22Rv1 (cell line): ENCODE data around the gene SNTB2.
"Not testable (repeated sequence)": the region's sequence is repeated elsewhere in the genome, so short reads cannot be mapped to it uniquely, and the experiment has no call there.

Source experiments
- H3K27ac ChIP-seq: fragments of 450-650 bp; 2 replicates; pipeline ENCODE4 v1.5.1; 2017
- CTCF ChIP-seq: fragments of 450-650 bp; IDR thresholded peaks from 2 replicates; pipeline ENCODE4 v1.5.1; 2017; ENCODE audit warnings: mild to moderate bottlenecking
- ZFX ChIP-seq: fragments of 450-650 bp; IDR thresholded peaks from 2 replicates; pipeline ENCODE4 v1.6.1; 2017; ENCODE audit warnings: antibody characterized with exemption, borderline replicate concordance

Gene SNTB2

GRCh38 chr16:69286941-69287713 is 100.2 kb downstream of the SNTB2 start:
- H3K27ac ChIP-seq, result no peak overlapping the region
- TF ChIP-seq CTCF (peak; percentile 86), ZFX (no peak)

DNA sequence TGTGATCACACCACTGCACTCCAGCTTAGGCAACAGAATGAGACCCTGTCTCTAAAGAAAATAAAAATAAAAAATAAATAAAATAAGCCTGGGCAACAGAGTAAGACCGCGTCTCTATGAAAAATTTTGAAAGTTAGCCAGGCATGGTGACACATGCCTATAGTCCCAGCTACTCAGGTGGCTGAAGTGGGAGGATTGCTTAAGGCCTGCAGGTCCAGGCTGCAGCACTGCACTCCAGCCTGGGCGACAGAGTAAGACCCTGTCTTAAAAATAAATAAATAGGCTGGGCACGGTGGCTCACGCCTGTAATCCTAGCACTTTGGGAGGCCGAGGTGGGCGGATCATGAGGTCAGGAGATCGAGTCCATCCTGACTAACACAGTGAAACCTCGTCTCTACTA is 104.7 kb downstream of the SNTB2 start:
- H3K27ac ChIP-seq, result not testable (repeated sequence)

DNA sequence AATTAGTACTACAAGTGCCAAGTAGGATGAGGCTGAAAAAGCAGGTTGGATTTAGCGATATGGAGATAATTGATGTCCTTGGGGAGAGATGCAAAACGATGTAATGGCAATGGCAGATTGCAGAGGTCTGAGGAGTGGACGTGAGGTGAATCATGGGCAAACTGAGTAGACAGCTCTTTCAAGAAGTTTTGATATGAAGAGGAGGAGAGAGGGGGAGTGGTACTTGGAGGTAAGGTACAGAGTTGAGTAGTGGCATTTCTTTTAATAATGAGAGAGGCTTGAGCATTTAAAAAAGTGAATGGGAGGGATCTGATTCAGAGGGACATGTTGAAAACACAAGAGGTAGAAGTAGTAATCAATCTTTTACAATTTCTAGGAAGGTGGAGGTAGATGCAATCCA is 106.4 kb downstream of the SNTB2 start:
- TF ChIP-seq CTCF, result no peak
- no peak for TF ChIP-seq ZFX

GRCh38 chr16:69294051-69294450 is 107.1 kb downstream of the SNTB2 start:
- no peak overlapping the region for H3K27ac ChIP-seq
- no peak for TF ChIP-seq ZFX
- no peak for TF ChIP-seq CTCF

More for the DNA sequence above, 106.4 kb downstream of the SNTB2 start:
- no peak overlapping the region for H3K27ac ChIP-seq

- H3K27ac ChIP-seq, result not testable (repeated sequence)
Measured at GRCh38 chr16:69296771-69297170, 109.8 kb downstream of the SNTB2 start.

DNA sequence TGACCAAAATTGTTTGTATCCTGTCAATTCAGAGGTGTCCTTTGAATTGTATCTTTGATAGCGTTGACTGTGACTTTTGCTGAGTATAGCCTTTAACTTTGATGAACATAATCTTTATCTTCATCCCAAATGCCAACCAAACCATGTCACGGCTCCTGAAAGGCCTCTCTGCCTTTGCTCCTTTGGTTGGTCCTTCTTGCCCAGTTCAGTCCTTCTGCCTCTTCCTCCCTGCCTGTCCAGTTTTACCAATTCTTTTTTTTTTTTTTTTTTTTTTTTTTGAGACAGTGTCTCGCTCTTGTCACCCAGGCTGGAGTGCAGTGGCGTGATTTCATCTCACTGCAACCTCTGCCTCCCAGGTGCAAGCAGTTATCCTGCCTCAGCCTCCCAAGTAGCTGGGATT is 111.3 kb downstream of the SNTB2 start:
- H3K27ac ChIP-seq, result no peak overlapping the region
- no peak for TF ChIP-seq ZFX
- no peak for TF ChIP-seq CTCF

- TF ChIP-seq ZFX (no peak), CTCF (no peak)
- H3K27ac ChIP-seq, result no peak overlapping the region
Measured at GRCh38 chr16:69301187-69301586, 114.2 kb downstream of the SNTB2 start.

DNA sequence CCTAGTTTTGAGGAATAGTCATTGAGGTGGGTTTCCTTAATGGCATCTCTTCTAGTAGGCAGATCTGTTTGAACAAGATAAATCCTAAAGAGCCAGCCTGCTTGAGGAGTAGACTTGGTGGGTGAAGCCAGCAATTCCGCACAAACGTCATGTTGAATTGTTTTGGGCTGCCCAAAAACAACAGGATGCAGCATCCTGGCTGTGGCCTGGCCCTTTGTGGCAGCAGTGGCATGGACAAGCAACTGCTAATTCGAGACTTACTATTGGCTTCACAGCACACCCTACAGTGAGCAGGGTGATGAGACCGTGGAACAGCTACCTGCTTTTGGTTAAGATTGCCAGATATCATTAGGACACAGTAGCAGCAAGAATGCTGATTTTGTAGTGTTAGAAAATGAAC is 114.9 kb downstream of the SNTB2 start:
- no peak overlapping the region for H3K27ac ChIP-seq
- TF ChIP-seq ZFX, result no peak
- TF ChIP-seq CTCF, result no peak
